ENCODE measurements around the gene DEFB119.

- TF ChIP-seq, protein P1, sequence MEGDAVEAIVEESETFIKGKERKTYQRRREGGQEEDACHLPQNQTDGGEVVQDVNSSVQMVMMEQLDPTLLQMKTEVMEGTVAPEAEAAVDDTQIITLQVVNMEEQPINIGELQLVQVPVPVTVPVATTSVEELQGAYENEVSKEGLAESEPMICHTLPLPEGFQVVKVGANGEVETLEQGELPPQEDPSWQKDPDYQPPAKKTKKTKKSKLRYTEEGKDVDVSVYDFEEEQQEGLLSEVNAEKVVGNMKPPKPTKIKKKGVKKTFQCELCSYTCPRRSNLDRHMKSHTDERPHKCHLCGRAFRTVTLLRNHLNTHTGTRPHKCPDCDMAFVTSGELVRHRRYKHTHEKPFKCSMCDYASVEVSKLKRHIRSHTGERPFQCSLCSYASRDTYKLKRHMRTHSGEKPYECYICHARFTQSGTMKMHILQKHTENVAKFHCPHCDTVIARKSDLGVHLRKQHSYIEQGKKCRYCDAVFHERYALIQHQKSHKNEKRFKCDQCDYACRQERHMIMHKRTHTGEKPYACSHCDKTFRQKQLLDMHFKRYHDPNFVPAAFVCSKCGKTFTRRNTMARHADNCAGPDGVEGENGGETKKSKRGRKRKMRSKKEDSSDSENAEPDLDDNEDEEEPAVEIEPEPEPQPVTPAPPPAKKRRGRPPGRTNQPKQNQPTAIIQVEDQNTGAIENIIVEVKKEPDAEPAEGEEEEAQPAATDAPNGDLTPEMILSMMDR (IDR thresholded peaks at IDR 0.05): no peak
- TF ChIP-seq POLR2A (IDR thresholded peaks at IDR 0.05): no peak
Observed at GRCh38 chr20:31330893-31331292, 59.5 kb downstream of the DEFB119 start.
